ENCODE results near the gene KRT1.

- TF ChIP-seq POLR2AphosphoS5 (IDR thresholded peaks at IDR 0.05) (no peak), CTCF (IDR thresholded peaks at IDR 0.05) (no peak), POLR2A (IDR thresholded peaks at IDR 0.05) (no peak), EP300 (IDR thresholded peaks at IDR 0.05) (no peak)
Measured at GRCh38 chr12:52662093-52662917, 17.9 kb downstream of the KRT1 start.
